ENCODE measurements around the gene TMCO4.

- TF ChIP-seq, protein P1, sequence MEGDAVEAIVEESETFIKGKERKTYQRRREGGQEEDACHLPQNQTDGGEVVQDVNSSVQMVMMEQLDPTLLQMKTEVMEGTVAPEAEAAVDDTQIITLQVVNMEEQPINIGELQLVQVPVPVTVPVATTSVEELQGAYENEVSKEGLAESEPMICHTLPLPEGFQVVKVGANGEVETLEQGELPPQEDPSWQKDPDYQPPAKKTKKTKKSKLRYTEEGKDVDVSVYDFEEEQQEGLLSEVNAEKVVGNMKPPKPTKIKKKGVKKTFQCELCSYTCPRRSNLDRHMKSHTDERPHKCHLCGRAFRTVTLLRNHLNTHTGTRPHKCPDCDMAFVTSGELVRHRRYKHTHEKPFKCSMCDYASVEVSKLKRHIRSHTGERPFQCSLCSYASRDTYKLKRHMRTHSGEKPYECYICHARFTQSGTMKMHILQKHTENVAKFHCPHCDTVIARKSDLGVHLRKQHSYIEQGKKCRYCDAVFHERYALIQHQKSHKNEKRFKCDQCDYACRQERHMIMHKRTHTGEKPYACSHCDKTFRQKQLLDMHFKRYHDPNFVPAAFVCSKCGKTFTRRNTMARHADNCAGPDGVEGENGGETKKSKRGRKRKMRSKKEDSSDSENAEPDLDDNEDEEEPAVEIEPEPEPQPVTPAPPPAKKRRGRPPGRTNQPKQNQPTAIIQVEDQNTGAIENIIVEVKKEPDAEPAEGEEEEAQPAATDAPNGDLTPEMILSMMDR (IDR thresholded peaks at IDR 0.05; ENCODE audit: low read depth, low read length), result no peak
- no peak for TF ChIP-seq EZH2phosphoT487 (IDR thresholded peaks at IDR 0.05; ENCODE audit: low read depth)
These were observed 101.5 kb downstream of the TMCO4 start for GRCh38 chr1:19698181-19698580.
